DOHH2 (cell line): ENCODE results near the gene SV2B.

ENCODE experiments used
- EZH2phosphoT487 ChIP-seq: fragments of 200-600 bp; sonication (generic); IDR thresholded peaks from 2 replicates; pipeline ENCODE4 v1.6.1; 2017; ENCODE audit warnings: borderline replicate concordance, mild to moderate bottlenecking, antibody characterized with exemption, low read length, moderate library complexity, mixed read lengths
- TF ChIP-seq, protein P1 (sequence below): fragments of 200-600 bp; sonication (generic); IDR thresholded peaks from one replicate; pipeline ENCODE4 v1.5.1; 2014; ENCODE audit warnings: antibody characterized with exemption, mild to moderate bottlenecking, low read depth, low read length; ENCODE audit not compliant: poor library complexity, severe bottlenecking

DNA sequence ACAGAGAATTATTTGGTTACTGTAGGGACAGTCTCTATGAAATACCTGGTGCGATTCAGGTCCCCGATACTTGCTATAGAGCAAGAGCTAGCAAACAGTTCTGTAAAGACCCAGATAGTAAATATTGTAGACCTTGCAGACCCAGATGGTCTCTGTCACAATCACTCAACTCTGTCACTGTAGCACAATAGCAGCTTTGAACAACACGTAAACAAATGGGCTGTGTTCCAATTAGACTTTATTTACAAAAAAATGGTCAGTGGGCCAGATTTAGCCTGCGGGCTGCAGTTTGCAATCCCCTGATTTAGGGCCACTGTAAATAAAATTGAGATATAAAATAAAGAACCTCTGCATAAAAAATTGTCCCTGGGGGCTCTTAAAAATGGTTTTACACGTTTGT lies 127.7 kb downstream of the SV2B start:
- TF ChIP-seq, protein P1, sequence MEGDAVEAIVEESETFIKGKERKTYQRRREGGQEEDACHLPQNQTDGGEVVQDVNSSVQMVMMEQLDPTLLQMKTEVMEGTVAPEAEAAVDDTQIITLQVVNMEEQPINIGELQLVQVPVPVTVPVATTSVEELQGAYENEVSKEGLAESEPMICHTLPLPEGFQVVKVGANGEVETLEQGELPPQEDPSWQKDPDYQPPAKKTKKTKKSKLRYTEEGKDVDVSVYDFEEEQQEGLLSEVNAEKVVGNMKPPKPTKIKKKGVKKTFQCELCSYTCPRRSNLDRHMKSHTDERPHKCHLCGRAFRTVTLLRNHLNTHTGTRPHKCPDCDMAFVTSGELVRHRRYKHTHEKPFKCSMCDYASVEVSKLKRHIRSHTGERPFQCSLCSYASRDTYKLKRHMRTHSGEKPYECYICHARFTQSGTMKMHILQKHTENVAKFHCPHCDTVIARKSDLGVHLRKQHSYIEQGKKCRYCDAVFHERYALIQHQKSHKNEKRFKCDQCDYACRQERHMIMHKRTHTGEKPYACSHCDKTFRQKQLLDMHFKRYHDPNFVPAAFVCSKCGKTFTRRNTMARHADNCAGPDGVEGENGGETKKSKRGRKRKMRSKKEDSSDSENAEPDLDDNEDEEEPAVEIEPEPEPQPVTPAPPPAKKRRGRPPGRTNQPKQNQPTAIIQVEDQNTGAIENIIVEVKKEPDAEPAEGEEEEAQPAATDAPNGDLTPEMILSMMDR, result no peak
- no peak for TF ChIP-seq EZH2phosphoT487
